Head of caudate nucleus (tissue), 42 donors: ENCODE measurements around the gene CDIP1.

Experiments
- DNase-seq, 42 donors: peaks; one replicate each; pipeline versions ENCODE4 v3.0.0 to v3.0.0-alpha.2; 2020 to 2021; ENCODE audit warnings: mixed read lengths in 7 of 42
- intact Hi-C: fragments of 100-400 bp; cut with DNase I; formaldehyde crosslinking; loops from one replicate; pipeline ENCODE4 v1.15.0; 2022

The CDIP1 gene

GRCh38 chr16:4519274-4520058 is 19.1 kb downstream of the CDIP1 start:
- no peak for DNase-seq
- intact Hi-C loops, result no loop called here

- peak in 31 of 42 donors; percentile 35 to 81 (median 59) for DNase-seq
- intact Hi-C loops, result no loop called here
Observed at GRCh38 chr16:4517812-4518680, 20.5 kb downstream of the CDIP1 start.

GRCh38 chr16:4515611-4516233 is 22.9 kb downstream of the CDIP1 start:
- intact Hi-C loops, result no loop called here
- no peak for DNase-seq

GRCh38 chr16:4514606-4515005 is 24.0 kb downstream of the CDIP1 start:
- intact Hi-C loops, result no loop called here
- no peak for DNase-seq

- intact Hi-C loops, result no loop called here
- no peak for DNase-seq
Observed at GRCh38 chr16:4513881-4514280, 24.7 kb downstream of the CDIP1 start.

- DNase-seq, result peak in 5 of 42 donors; percentile 36 to 69 (median 48)
- intact Hi-C loops, result no loop called here
Observed at GRCh38 chr16:4513086-4513860, 25.3 kb downstream of the CDIP1 start.

- peak in 21 of 42 donors; percentile 23 to 74 (median 61) for DNase-seq
- intact Hi-C loops, result no loop called here
Observed at GRCh38 chr16:4512473-4512872, 26.1 kb downstream of the CDIP1 start.

- intact Hi-C loops, result no loop called here
- peak; percentile 43 to 85 (median 71) for DNase-seq
Observed at GRCh38 chr16:4511441-4512082, 27.0 kb downstream of the CDIP1 start.

GRCh38 chr16:4510747-4511426 is 27.7 kb downstream of the CDIP1 start:
- intact Hi-C loops, result no loop called here
- DNase-seq, result no peak

- intact Hi-C loops, result no loop called here
- DNase-seq, result no peak
Observed at GRCh38 chr16:4510131-4510530, 28.4 kb downstream of the CDIP1 start.

GRCh38 chr16:4509420-4509819 is 29.2 kb downstream of the CDIP1 start:
- DNase-seq, result no peak
- intact Hi-C loops, result loop anchor here (5.0 kb wide), 1 partner anchor 33 kb away; no protein-coding TSS in a partner anchor

- intact Hi-C loops, result loop anchor here (5.0 kb wide), 1 partner anchor 33 kb away; no protein-coding TSS in a partner anchor
- DNase-seq, result peak in 1 of 42 donors; percentile 53
Observed at GRCh38 chr16:4508806-4509205, 29.8 kb downstream of the CDIP1 start.

GRCh38 chr16:4507588-4508345 is 30.8 kb downstream of the CDIP1 start:
- DNase-seq, result no peak
- intact Hi-C loops, result loop anchor here (5.0 kb wide), 1 partner anchor 35 kb away; no protein-coding TSS in a partner anchor

GRCh38 chr16:4506450-4506849 is 32.1 kb downstream of the CDIP1 start:
- DNase-seq, result peak in 39 of 42 donors; percentile 42 to 89 (median 76)
- intact Hi-C loops, result loop anchor here (5.0 kb wide), 1 partner anchor 36 kb away; no protein-coding TSS in a partner anchor

GRCh38 chr16:4505356-4506147 is 33.0 kb downstream of the CDIP1 start:
- intact Hi-C loops, result loop anchor here (5.0 kb wide), 1 partner anchor 37 kb away; no protein-coding TSS in a partner anchor
- DNase-seq, result peak in 37 of 42 donors; percentile 36 to 90 (median 72)

GRCh38 chr16:4501071-4501478 is 37.5 kb downstream of the CDIP1 start:
- intact Hi-C loops, result no loop called here
- DNase-seq, result peak in 3 of 42 donors; percentile 35 to 62 (median 36)
